ENCODE data around the gene GUCD1.

Gene GUCD1

DNA sequence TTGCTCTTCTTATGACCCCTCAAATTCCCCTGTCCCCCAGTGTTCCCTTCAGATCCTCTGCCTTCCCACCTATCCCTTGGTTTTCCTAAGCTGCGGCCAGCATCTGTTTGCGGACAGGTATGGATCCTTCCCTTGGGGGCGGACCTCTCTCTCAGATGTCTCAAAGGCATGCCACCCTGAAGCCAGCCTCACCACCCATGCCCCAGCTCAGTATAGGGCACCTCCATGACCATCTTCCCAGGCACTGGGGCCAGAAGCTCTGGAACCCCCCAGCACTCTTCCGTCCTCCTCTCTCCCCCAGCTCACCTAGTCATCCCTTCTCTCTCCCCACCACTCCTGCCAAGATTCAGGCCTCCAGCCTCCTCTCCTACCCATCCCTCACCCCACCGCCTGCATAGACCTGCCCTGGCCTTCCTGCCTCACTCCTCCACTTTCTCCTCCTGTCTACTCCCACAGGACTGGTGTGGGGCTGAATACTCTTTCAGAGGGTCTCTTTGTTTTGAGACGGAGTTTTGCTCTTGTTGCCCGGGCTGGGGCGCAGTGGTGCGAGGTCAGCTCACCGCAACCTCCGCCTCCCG, 35.7 kb upstream of the GUCD1 start:
- DNase-seq (ENCODE audit: low read depth), result no peak

DNA sequence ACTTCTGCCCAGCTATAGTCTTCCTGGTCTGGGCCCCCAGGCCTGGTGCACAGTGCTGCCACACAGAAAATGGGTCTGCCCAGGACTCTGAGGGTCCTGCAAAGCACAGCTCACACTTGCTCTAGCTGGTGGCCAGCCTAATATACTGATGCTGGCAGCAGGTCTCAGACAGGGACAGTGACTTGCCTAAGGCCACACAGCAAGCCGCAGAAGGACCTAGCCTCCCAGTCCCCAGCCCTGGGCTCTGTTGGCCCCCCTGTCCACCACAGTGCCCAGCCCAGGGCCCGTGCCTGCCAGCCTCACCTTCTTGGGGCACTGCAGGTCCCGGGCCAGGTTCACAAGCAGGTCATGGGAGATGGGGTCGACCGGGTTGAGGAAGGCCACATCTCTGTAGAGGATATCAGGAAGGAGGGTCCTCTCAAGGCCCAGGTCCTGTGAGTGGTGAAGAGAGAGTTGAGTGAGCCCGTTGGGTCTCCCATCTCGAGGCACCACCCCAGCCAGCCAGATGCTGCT, 34.6 kb upstream of the GUCD1 start:
- DNase-seq (ENCODE audit: low read depth), result no peak

DNA sequence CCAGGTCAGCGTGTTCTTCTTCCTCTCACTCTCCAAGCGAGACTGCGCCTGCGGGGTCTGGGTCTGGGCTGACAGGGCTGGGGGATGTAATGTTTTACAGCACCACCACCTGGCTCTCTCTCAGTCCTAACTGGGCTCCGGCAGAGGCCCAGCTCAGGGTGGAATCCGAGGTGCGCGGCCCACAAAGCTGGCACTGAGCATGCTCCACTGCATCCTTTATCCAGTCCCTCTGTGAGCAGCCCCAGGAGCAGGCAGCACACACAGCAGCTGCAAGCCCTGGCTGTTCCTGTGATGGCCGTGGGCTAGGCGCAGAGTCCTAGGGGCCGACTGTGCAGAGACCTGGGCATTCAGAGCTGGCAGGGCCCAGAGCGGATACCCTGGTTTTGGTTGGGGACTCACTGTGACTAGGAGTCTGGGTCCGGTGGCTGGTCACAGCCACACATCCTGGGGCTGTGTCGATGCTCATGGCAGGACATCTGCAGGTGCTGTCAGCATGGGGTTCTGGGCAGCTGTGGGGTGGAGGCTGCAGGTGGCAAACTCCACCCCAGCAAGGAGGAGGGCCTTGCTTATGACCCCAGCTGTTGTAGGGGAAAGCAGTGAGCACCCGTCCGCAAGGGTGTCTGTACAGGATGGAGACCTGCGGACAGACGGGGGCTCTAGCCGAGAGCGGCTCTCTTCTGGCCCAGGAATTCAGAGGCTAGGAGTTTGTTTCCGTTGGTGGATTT, 34.0 kb upstream of the GUCD1 start:
- no peak for DNase-seq (ENCODE audit: low read depth)

DNA sequence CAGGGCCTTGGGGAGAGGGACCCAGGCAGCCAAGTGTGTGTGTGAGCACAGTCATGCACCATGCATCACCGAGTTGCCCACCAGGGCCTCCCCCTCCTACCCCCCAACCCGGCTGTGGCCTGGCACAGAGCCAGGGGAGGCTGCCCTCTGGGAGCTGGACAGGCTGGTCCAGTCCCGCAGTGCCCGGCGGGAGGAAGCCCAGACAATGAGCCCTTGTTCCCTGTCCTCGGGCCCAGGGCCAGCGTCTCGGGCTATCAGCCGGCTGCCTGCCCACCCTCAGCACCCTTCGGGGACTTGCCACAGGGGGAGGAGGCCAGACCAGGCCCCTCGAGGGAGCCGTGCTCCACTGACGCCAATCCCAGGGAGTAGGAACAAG, 33.4 kb upstream of the GUCD1 start:
- no peak for DNase-seq (ENCODE audit: low read depth)

DNA sequence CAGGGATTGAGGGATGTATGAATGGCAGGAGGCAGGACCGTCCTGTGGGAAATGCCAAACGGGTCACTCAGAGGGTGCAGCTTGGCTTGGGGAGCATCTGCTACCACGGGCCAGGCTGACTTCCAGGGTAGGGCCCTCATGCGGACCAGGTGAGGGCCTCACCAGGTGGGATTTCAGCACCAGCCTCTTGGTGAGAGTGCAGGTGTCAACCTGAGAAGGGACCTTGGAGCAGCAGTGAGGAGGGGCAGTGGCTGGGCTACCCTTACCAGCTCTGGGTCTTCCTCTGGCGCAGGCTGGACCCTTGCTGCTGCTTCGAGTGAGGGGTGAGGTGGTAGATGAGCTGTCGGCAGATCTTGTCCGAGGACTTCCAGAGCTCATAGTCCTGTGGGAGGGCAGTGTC, 33.0 kb upstream of the GUCD1 start:
- DNase-seq (ENCODE audit: low read depth), result no peak

DNA sequence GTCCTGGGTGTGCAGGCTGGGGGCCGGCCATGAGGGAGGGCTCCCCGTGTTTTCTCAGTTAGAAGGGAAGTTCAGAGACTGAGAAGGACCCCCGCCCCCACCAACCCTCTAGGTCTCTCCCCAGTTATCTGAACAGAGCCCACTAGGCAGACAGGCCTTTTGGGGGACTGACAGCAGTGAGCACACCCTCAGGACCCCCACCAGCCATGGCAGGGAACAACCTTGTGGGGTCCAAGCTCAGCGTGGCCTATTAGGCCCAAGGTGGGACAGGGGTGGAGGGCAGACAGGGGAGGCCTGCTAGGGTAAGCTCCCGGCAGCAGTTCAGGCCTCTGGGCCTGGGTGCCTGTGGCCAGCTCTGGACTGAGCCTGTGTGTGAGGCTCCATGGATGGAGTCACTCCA, 32.3 kb upstream of the GUCD1 start:
- DNase-seq (ENCODE audit: low read depth), result no peak

DNA sequence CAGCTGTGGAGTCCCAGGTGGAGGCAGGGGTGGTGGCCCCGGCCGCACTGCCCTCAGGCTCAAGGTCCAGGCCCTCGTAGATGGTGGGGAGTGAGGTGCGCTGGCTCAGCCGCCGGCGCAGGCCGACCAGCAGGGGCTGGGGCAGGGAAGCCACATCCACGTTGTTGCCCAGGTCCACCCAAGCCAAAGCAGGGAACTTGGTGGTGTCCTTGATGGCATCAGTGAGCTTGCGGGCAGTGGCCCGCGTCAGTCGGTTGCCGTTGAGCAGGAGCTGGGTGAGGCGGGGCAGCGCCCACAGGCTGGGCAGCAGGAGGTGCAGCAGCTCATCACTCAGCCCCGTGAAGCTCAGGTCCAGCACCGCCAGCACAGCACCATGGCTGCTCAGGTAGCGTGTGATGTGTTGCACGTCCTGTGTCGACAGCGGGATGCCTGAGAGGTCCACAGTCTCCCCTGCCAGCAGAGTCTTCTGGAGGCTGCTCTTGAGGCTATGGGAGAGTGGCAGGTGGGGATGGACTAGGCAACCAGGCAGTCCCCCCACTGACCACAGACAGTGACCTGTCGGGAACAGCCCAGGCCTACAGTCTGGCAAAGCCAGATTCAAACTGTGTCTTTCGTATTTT, 31.1 kb upstream of the GUCD1 start:
- DNase-seq (ENCODE audit: low read depth), result no peak

DNA sequence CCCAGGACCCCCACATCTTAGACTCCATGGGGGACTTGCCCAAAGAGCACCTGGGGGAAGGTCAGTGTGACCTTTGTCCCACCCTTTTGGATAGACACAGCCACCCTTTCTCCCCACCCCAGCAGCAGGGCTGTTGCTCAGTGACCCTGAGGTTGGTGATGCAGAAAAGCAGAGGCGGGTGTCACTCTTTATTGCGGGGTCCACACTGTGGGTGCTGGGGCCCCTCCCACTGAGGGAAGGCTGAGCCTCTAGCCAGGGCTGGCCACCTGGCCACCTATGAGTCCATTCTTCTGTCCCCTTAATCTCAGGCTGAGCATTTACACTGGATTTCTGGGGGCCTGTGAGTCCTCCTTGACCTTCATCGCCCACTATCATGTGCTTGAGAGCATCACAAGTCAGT, 30.5 kb upstream of the GUCD1 start:
- DNase-seq (ENCODE audit: low read depth), result no peak

DNA sequence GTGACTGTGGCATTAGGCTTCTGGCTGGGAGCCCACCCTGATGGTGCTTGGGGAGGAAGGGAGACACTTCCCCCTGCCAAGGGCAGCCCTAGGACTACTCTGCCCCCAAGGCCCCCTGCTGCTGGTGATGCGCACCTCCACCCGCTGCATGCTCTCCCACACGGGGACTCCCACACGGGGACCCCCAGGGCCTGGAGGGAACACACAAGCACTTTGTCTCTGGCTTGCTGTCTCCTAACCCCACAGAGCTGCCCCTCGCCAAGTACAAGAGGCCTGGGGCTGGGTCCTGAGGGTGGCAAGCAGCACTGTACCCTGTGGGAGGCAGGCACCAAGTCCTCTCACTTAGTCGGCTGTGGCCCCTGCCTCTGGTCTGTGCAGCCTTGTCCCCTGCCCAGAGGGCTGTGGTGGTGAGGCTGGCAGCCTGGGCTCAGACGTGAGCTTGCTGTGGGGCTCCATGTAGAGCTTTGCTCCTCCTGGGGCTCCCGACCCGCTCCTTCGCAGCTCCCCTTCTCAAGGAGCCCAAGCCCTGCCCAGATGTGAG, 30.0 kb upstream of the GUCD1 start:
- no peak for DNase-seq (ENCODE audit: low read depth)

DNA sequence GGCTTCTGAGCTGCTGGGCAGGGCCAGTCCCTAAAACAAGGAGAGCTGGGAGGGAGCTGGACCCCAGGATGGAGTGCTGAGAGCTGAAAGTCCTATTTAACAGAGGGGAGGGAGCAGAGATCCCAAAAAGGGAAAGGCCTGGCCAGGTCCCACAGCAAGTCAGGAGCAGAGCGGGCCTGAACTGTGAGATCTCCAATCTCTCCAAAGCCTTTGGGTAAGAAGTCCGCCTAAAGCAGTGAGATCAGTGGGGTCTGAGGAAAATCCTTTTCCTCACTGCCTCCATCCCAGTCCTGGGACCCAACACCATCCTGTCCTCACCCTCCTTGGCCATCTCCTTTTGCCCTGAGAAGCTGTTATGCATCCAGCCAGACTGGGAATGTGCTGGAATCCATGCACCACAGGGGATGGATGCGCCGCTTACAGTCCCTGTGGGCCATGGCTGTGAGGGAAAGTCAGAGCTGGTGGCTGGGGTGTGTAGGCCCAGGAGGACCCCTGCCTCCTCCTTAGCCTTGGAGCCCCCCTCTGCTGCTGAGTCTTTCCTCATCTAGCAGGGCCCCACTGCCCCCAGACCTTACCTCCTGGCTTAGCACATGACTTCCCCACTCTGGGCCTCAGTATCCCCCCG, 29.3 kb upstream of the GUCD1 start:
- no peak for DNase-seq (ENCODE audit: low read depth)

DNA sequence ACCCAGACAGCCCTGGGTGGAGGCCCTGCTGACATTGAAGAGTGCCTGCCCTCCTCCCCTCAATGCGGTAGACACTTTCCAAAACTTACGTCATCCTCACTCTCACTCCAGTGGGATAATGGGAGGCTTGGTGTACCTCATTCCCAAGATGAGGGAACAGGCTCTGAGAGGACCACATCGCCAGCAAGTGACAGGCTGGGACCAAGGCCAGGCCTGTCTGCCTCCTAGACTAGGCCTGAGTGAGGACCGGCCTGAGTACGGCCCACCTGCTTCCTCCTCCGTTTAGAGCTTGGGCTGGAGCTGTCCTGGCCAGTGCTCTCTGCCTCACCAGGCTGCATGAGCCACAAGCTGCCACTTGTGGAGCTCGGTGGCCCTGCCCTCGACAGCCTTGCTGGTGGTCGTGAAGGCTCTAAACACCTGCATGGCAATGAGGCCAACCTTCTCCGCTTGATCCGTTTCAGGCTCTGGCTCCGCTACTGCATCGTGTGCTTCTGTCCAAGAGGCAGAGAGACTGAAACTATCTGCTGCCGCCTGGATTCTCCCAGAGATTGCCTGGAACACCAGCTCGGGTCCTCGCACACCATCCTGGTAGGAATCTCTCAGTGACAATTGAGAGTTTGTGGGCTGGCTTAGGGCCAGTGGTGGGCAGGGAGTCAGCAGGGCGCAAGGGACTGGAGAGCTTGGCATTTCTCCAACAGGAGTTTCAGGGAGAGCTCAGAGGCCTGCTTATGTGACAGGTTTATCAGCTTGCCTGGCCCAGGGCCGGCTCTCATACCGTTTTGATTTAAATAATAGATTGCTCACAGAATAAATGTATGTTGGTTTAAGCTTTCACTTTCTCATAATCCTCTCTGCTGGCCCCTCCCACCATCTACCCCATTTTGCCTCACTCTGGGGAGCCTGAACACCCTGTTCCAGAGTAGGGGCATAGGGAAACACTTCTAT, 28.6 kb upstream of the GUCD1 start:
- DNase-seq (ENCODE audit: low read depth), result no peak

DNA sequence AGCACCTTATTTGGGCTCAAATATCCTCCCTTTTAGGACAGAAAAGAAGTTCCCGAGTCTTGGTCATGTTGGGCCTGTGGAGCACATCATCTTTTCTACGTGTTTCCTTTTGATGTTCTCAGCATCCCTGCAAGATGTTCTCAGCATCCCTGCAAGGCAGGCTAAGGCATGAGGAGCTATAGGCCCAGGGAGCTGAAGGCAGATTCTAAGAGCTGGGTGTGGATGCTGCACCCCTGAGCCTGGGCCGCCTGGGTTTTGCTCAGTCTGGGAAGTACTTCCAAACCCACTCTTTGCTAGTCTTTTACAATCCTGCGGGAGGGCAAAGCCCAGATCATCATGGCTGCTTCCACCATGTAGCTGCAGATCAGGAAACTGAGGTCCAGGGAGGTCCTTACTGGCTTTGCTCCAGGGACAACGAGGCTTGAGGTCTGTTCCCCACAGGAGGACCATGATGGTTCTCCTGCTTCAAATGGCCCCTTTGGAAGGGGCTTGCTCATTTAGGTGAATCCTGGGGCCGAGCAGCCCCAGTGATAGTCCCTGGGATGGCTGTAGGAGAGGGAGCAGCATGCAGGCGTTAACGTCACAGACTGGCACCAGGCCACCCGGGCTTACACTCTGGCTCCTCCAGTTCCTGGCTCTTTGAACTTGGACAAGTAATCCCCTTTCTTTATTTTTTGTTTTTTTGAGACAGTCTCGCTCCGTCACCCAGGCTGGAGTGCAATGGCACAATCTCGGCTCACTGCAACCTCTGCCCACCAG, 27.3 kb upstream of the GUCD1 start:
- no peak for DNase-seq (ENCODE audit: low read depth)

DNA sequence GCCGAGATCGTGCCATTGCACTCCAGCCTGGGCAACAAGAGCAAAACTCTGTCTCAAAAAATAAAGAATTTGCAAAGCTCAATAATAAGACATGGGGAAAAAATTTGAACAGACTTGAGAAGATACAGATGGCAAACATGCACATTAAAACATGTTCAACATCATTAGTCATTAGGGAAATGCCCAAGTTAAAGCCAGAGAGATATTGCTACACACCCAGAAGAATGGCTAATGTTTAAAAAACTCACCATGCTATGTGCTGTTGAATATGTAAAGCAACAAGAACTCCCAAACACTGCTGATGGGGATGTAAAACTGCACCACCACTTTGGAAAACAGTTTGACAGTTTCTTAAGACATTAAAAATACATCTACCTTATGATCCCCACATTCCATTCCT, 25.3 kb upstream of the GUCD1 start:
- DNase-seq (ENCODE audit: low read depth), result no peak

DNA sequence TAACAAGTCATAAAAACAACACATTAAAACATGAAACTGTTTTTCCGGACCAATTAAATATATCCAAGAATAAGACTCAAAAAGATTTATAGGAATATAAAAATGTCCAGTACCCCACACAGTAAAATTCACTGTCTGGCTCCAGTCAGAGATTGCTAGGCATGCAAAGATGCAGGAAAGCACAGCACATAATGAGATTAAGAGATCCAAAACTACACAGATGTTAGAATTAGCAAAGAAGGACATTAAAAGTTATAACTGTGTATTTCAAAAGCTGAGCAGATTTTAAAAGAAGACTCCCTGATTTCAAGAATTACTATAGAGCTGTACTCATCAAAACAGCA, 24.3 kb upstream of the GUCD1 start:
- DNase-seq (ENCODE audit: low read depth), result no peak

DNA sequence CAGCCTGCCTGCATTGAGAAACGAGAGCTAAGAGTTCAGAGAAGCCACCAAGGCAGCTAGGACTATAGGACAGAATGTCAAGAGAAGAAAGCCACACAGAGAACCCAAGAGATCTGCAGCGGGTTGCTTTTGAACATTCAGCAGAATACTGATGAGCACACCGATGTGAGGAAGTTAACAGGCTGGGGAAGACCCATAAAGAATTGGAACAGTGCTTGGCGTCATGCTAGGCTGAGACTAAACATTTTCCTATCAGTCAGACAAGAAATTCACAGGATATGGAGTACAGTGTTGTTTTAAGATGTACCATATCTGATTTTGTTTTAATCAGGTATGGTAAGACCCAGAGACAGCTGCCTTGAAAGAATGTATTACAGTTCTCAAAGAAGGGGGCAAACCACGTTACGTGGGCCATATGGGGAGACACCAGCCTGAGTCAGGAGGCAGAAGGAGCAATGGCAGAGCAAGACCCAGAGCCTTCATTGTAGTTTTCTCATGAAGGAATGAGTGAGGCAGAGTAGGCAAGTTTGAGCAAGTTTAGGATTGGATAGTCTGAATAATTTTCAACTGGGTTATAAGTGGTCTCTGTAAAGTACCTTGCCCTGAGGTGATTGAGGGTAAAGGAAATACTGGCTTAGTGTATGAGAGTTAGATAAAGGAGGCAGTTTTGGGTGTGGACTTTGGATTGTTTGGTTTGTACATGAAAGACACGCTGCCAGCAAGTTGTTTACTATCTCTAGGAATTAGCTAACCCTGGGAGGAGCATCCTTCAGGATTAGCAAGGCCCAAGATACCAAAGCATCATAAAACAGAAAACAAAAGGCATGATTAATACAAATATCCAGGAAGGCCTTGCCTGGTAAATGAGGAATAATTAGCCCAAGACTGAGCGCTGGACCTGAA, 23.7 kb upstream of the GUCD1 start:
- no peak for DNase-seq (ENCODE audit: low read depth)

DNA sequence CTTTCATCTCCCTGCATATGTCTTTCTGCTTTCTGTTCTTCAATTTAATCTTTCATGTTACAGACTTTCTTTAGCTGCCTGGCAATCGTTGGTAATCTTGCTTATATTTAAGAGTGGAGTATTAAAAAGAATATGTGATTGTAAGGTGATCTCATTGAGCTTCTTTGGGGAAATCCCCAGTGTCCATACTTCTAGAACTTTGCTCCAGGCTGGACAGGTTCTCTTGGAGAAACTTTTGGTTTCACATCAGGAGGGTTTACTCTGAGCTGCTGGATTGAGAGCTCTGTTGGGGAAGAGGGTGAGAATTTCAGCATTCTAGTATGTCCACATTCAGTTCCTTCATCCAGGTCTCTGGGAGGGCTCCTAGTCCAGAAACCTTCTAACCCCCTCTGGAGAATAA, 21.8 kb upstream of the GUCD1 start:
- no peak for DNase-seq (ENCODE audit: low read depth)

DNA sequence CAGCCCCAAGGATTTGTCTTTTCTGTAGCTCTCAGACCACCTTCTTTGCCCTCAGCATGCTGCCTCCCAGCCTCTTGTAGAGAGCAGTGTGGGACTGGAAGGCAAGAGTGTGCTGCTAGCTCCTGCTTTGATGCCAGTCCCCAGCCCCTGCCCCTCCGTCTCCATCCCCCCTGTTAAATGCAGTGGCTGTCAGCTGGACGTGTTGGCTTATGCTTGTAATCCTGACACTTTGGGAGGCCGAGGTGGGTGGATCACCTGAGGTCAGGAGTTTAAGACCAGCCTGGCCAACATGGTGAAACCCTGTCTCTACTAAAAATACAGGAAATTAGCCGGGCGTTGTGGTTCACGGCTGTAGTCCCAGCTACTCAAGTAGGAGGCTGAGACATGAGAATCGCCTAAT, 16.3 kb upstream of the GUCD1 start:
- DNase-seq (ENCODE audit: low read depth), result no peak

DNA sequence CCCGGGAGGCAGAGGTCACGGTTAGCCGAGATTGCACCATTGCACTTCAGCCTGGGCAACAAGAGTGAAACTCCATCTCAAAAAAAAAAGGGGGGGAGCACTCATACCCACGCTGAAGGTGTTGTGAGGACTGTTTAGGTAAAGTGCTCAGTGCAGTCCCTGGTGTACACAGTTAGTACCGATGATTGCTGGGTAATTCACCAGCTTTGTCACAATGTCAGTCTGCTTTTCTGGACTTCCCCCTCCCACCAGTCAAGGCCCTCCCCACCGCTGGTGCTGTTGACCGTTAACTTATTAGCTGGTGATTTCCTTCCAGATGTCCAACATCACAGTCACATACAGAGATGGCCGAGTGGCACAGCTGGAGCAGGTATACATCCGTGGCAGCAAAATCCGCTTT, 12.7 kb upstream of the GUCD1 start:
- no peak for DNase-seq (ENCODE audit: low read depth)

DNA sequence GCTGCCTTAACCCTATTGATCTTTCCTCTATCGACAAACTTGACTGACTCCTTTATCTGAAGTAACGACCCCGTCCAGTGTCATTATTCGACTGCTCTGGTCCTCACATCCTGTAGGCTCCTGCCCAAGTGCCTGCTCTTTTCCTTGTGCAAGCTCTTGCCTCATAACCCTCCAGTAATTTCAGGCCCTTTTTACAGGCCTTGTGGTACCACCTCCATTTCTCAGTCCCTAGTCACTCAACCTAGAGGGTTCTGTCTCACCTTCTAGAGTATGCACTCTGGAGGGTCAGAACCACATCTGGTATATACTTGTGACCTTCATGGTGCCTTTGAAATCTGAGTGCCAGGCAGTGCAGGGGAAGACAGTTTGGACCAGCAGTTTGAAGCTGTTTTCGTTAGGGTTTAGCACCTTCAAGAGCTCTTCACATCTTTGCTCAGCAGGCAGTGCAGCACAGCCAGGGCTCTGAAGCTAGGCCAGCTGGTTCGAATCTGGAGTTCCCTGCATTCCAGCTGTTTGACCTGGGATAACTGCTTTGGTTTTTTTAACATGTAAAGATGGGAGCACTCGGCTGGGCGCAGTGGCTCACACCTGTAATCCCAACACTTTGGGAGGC, 12.1 kb upstream of the GUCD1 start:
- DNase-seq (ENCODE audit: low read depth), result no peak

DNA sequence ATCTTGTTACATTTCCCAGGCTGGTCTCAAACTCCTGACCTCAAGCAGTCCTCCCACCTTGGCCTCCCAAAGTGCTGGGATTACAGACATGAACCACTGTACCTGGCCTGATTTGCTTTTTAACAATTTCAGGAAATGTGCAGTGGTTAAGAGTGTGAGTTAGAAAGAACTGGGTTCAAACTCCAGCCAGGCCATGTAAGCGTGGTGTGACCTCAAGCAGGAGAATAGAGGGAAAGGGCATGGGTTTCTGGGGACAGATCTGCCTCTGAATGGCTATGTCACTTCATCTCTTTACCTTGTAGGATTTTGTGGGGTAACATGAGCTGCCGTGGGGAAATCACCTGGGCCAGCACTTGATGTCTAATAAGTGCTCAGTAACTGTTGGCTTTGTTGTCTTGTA, 10.1 kb upstream of the GUCD1 start:
- DNase-seq (ENCODE audit: low read depth), result no peak

All from activated T-cell treated with anti-CD3 and anti-CD28 coated beads for 24 hours (primary cell).